Measurements from ENCODE around the gene ARVCF. TPM values are rescaled to one million over a fixed set of nuclear protein-coding genes. Genes with fewer than 3 reads are reported as not detected.
A peak's percentile ranks its signal among the peaks of the same experiment; 100 is the strongest.

ARVCF gene
- total and polyA plus RNA-seq, 9 of the 15 experiments (the other 6 are each of a cell fraction or from before 2014, with no cell fraction given), result 0.03 to 97.4 (median 15.6) TPM

DNA sequence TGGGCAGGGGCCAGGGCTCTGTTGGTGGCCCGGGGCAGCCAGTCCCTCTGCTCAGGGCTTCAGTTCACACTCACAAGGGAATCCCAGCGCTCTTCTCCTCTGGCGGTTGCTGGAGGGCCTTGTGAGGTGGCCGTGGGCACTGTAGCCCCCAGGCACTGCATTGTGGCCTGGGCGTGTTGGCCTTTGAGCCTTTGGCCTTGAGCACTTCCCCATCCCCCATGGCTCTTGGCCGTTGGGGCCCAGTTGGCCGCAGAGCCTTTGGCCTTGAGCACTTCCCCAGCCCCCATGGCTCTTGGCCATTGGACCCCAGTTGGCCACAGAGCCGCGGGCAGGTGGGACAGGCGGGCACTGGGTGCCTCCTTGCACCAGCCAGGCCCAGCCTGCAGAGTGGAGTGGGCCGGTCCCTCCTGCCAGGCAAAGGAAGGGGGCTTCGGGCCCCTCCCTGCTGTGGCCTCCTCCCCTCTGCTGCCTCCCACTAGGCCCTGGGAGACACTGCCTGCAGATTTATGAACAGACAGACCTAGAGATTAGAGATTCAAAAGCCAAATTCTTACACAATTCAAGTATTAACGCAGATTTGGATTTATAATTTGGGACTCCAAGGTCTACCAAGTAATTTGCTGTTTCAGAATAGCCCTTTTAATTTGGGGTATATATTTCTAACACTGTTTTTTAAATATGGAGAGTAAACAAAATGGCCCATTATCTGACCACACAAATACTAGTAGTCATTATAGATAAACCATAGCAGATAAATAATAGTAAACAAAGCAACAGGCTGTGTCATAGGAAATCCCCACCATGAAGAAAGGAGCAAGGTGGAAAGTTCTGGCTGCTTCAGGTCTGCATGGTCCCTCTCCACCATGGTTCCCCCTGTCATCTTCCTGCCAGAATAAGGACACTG lies 56.8 kb downstream of the ARVCF start (continued):
- TF ChIP-seq RBM17 (IDR thresholded peaks at IDR 0.05; ENCODE audit: borderline replicate concordance, low read depth, low read length) (no peak), ZNF75A (CRISPR knock-in tag; IDR thresholded peaks at IDR 0.05) (no peak), CBX5 (IDR thresholded peaks at IDR 0.05; ENCODE audit: borderline replicate concordance, low read depth) (no peak), ZNF224 (CRISPR knock-in tag; IDR thresholded peaks at IDR 0.05) (no peak), HDAC3 (IDR thresholded peaks at IDR 0.05; ENCODE audit: borderline replicate concordance, partially characterized antibody) (no peak), BRCA1 (IDR thresholded peaks at IDR 0.05) (no peak), BRCA1 (CRISPR knock-in tag; IDR thresholded peaks at IDR 0.05) (no peak), ZBTB8A (IDR thresholded peaks at IDR 0.05; ENCODE audit: partially characterized antibody) (no peak), CBX2 (IDR thresholded peaks at IDR 0.05; ENCODE audit: insufficient read depth, low read length, poor library complexity, severe bottlenecking) (no peak), ZNF57 (CRISPR knock-in tag; IDR thresholded peaks at IDR 0.05) (no peak)
- TF ChIP-seq, protein P1, sequence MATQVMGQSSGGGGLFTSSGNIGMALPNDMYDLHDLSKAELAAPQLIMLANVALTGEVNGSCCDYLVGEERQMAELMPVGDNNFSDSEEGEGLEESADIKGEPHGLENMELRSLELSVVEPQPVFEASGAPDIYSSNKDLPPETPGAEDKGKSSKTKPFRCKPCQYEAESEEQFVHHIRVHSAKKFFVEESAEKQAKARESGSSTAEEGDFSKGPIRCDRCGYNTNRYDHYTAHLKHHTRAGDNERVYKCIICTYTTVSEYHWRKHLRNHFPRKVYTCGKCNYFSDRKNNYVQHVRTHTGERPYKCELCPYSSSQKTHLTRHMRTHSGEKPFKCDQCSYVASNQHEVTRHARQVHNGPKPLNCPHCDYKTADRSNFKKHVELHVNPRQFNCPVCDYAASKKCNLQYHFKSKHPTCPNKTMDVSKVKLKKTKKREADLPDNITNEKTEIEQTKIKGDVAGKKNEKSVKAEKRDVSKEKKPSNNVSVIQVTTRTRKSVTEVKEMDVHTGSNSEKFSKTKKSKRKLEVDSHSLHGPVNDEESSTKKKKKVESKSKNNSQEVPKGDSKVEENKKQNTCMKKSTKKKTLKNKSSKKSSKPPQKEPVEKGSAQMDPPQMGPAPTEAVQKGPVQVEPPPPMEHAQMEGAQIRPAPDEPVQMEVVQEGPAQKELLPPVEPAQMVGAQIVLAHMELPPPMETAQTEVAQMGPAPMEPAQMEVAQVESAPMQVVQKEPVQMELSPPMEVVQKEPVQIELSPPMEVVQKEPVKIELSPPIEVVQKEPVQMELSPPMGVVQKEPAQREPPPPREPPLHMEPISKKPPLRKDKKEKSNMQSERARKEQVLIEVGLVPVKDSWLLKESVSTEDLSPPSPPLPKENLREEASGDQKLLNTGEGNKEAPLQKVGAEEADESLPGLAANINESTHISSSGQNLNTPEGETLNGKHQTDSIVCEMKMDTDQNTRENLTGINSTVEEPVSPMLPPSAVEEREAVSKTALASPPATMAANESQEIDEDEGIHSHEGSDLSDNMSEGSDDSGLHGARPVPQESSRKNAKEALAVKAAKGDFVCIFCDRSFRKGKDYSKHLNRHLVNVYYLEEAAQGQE (IDR thresholded peaks at IDR 0.05; ENCODE audit: borderline replicate concordance), result no peak
- TF ChIP-seq, protein P1 (CRISPR knock-in tag; IDR thresholded peaks at IDR 0.05; ENCODE audit: low read depth), result peak; percentile 73

Data from K562 (cell line).